Astrocyte (in vitro differentiated cells and primary cell): ENCODE data around the gene NRP1.

Experiments
- CTCF ChIP-seq: IDR thresholded peaks from 2 replicates; pipeline ENCODE4 v1.5.1; 2011; ENCODE audit warnings: low read depth, mild to moderate bottlenecking, inconsistent platforms, low read length, moderate library complexity; ENCODE audit not compliant: insufficient read depth
- EZH2 ChIP-seq: IDR thresholded peaks from 2 replicates; pipeline ENCODE4 v1.6.1; 2012; ENCODE audit warnings: mild to moderate bottlenecking, low read length, inconsistent platforms; ENCODE audit not compliant: insufficient read depth

GRCh38 chr10:33353853-33354252 is 19.4 kb upstream of the NRP1 start:
- no peak for TF ChIP-seq CTCF
- no peak for TF ChIP-seq EZH2
